Measurements from ENCODE around the gene MBD3. TPM values are rescaled to one million over a fixed set of nuclear protein-coding genes. Genes with fewer than 3 reads are reported as not detected.
"Not testable (repeated sequence)": the region's sequence is repeated elsewhere in the genome, so short reads cannot be mapped to it uniquely, and the experiment has no call there.

The MBD3 gene
- total RNA-seq (10 to 100 TPM; 45.8 to 63.0 (median 58.9) TPM), polyA plus RNA-seq (96.2 TPM)
- long read RNA-seq, donor 1, full-length matches to known transcripts: 162 of 225 reads
- long read RNA-seq, donor 1, partial matches to known transcripts: 37 of 225 reads
- long read RNA-seq, donor 1, other reads (novel, unspliced or antisense): 26 of 225 reads
- long read RNA-seq, donor 2, full-length matches to known transcripts: 107 of 151 reads
- long read RNA-seq, donor 2, partial matches to known transcripts: 27 of 151 reads
- long read RNA-seq, donor 2, other reads (novel, unspliced or antisense): 17 of 151 reads
- long read RNA-seq, donor 3, full-length matches to known transcripts: 39 of 101 reads
- long read RNA-seq, donor 3, partial matches to known transcripts: 25 of 101 reads
- long read RNA-seq, donor 3, other reads (novel, unspliced or antisense): 37 of 101 reads
- long read RNA-seq, donor 4, full-length matches to known transcripts: 87 of 118 reads
- long read RNA-seq, donor 4, partial matches to known transcripts: 21 of 118 reads
- long read RNA-seq, donor 4, other reads (novel, unspliced or antisense): 10 of 118 reads

- intact Hi-C loops (cut with DNase I): no loop called here
- 2% methylated on average over 68 of the region's 68 CpGs for WGBS
- DNase-seq (peak; percentile 94 to 97 (median 97)), ATAC-seq (peak; percentile 90 to 95)
- Histone ChIP-seq H3K4me3 (ENCODE audit: low read length) (peak within 1 kb of the TSS; percentile 91), H3K27ac (ENCODE audit: low read length) (peak within 1 kb of the TSS; percentile 98), H3K27me3 (ENCODE audit: control insufficient read depth, insufficient read depth) (no peaks in the 10 kb centered on the region), H3K4me1 (ENCODE audit: control insufficient read depth, insufficient read depth, low read length) (peaks cover 6% of the 10 kb centered on the region), H3K9me3 (ENCODE audit: control insufficient read depth, low read length) (no peaks in the 10 kb centered on the region)
These were observed at the start of gene MBD3 for GRCh38 chr19:1592755-1593500. Gene MBD3 (minus strand): TSS chr19:1592865. CDS start chr19:1592631, 234 bp downstream.

GRCh38 chr19:1640893-1641448 lies 48.3 kb upstream of the MBD3 start:
- intact Hi-C loops (cut with DNase I); ATAC-seq: not testable (repeated sequence)
- WGBS: 85% methylated on average over 10 of the region's 10 CpGs

GRCh38 chr19:1636325-1637236 lies 43.9 kb upstream of the MBD3 start:
- WGBS: 96% methylated on average over 34 of the region's 34 CpGs
- intact Hi-C loops (cut with DNase I): no loop called here
- ATAC-seq: no peak
- peak in 1 of 3 donors; percentile 33 for DNase-seq
- Histone ChIP-seq H3K4me3 (ENCODE audit: low read length) (no peak overlapping the region), H3K4me1 (ENCODE audit: control insufficient read depth, insufficient read depth, low read length) (no peaks in the 10 kb centered on the region), H3K9me3 (ENCODE audit: control insufficient read depth, low read length) (no peaks in the 10 kb centered on the region), H3K27ac (ENCODE audit: low read length) (no peak overlapping the region), H3K27me3 (ENCODE audit: control insufficient read depth, insufficient read depth) (no peaks in the 10 kb centered on the region)

More at GRCh38 chr19:1640893-1641448, 48.3 kb upstream of the MBD3 start:
- H3K4me3 ChIP-seq (ENCODE audit: low read length); DNase-seq; H3K9me3 ChIP-seq (ENCODE audit: control insufficient read depth, low read length); H3K27ac ChIP-seq (ENCODE audit: low read length); H3K4me1 ChIP-seq (ENCODE audit: control insufficient read depth, insufficient read depth, low read length); H3K27me3 ChIP-seq (ENCODE audit: control insufficient read depth, insufficient read depth): not testable (repeated sequence)

GRCh38 chr19:1634938-1635243 lies 42.2 kb upstream of the MBD3 start:
- Histone ChIP-seq H3K4me1 (ENCODE audit: control insufficient read depth, insufficient read depth, low read length) (no peaks in the 10 kb centered on the region), H3K4me3 (ENCODE audit: low read length) (no peak overlapping the region), H3K27me3 (ENCODE audit: control insufficient read depth, insufficient read depth) (no peaks in the 10 kb centered on the region), H3K9me3 (ENCODE audit: control insufficient read depth, low read length) (no peaks in the 10 kb centered on the region), H3K27ac (ENCODE audit: low read length) (no peak overlapping the region)
- intact Hi-C loops (cut with DNase I): no loop called here
- 99% methylated on average over 5 of the region's 5 CpGs for WGBS
- ATAC-seq (no peak), DNase-seq (no peak)

GRCh38 chr19:1634242-1634937 lies 41.7 kb upstream of the MBD3 start:
- Histone ChIP-seq H3K4me1 (ENCODE audit: control insufficient read depth, insufficient read depth, low read length) (no peaks in the 10 kb centered on the region), H3K9me3 (ENCODE audit: control insufficient read depth, low read length) (no peaks in the 10 kb centered on the region), H3K4me3 (ENCODE audit: low read length) (no peak overlapping the region), H3K27me3 (ENCODE audit: control insufficient read depth, insufficient read depth) (no peaks in the 10 kb centered on the region), H3K27ac (ENCODE audit: low read length) (no peak overlapping the region)
- intact Hi-C loops (cut with DNase I): no loop called here
- 94% methylated on average over 19 of the region's 19 CpGs for WGBS
- no peak for ATAC-seq
- DNase-seq: peak in 2 of 3 donors; percentile 17 to 21

- ATAC-seq: no peak
- H3K27ac ChIP-seq (ENCODE audit: low read length): no peak overlapping the region
- intact Hi-C loops (cut with DNase I): no loop called here
These were observed 40.7 kb upstream of the MBD3 start for GRCh38 chr19:1633269-1633826.

GRCh38 chr19:1632462-1633268 lies 40.0 kb upstream of the MBD3 start:
- no peak for ATAC-seq
- WGBS: 90% methylated on average over 26 of the region's 26 CpGs

More at GRCh38 chr19:1633269-1633826, 40.7 kb upstream of the MBD3 start:
- Histone ChIP-seq H3K4me3 (ENCODE audit: low read length) (no peak overlapping the region), H3K27me3 (ENCODE audit: control insufficient read depth, insufficient read depth) (no peaks in the 10 kb centered on the region), H3K9me3 (ENCODE audit: control insufficient read depth, low read length) (no peaks in the 10 kb centered on the region), H3K4me1 (ENCODE audit: control insufficient read depth, insufficient read depth, low read length) (no peaks in the 10 kb centered on the region)
- WGBS: 91% methylated on average over 11 of the region's 11 CpGs
- DNase-seq: peak in 2 of 3 donors; percentile 34 to 39

GRCh38 chr19:1631557-1632100 lies 39.0 kb upstream of the MBD3 start:
- WGBS: 90% methylated on average over 31 of the region's 31 CpGs
- ATAC-seq (no peak), DNase-seq (peak in 2 of 3 donors; percentile 37 to 52)
- Histone ChIP-seq H3K9me3 (ENCODE audit: control insufficient read depth, low read length) (no peaks in the 10 kb centered on the region), H3K4me1 (ENCODE audit: control insufficient read depth, insufficient read depth, low read length) (no peaks in the 10 kb centered on the region), H3K4me3 (ENCODE audit: low read length) (no peak overlapping the region), H3K27me3 (ENCODE audit: control insufficient read depth, insufficient read depth) (no peaks in the 10 kb centered on the region), H3K27ac (ENCODE audit: low read length) (no peak overlapping the region)
- intact Hi-C loops (cut with DNase I): no loop called here

More at GRCh38 chr19:1632462-1633268, 40.0 kb upstream of the MBD3 start:
- Histone ChIP-seq H3K27ac (ENCODE audit: low read length) (no peak overlapping the region), H3K4me1 (ENCODE audit: control insufficient read depth, insufficient read depth, low read length) (no peaks in the 10 kb centered on the region), H3K9me3 (ENCODE audit: control insufficient read depth, low read length) (no peaks in the 10 kb centered on the region), H3K27me3 (ENCODE audit: control insufficient read depth, insufficient read depth) (no peaks in the 10 kb centered on the region), H3K4me3 (ENCODE audit: low read length) (no peak overlapping the region)
- peak in 2 of 3 donors; percentile 30 to 43 for DNase-seq
- intact Hi-C loops (cut with DNase I): no loop called here

- H3K4me1 ChIP-seq (ENCODE audit: control insufficient read depth, insufficient read depth, low read length): no peaks in the 10 kb centered on the region
- H3K27ac ChIP-seq (ENCODE audit: low read length): no peak overlapping the region
- WGBS: 93% methylated on average over 17 of the region's 17 CpGs
- intact Hi-C loops (cut with DNase I): no loop called here
- DNase-seq (peak in 2 of 3 donors; percentile 41 to 51), ATAC-seq (no peak)
- no peak overlapping the region for H3K4me3 ChIP-seq (ENCODE audit: low read length)
- H3K27me3 ChIP-seq (ENCODE audit: control insufficient read depth, insufficient read depth): no peaks in the 10 kb centered on the region
- H3K9me3 ChIP-seq (ENCODE audit: control insufficient read depth, low read length): no peaks in the 10 kb centered on the region
These were observed 38.1 kb upstream of the MBD3 start for GRCh38 chr19:1630811-1631210.

All from right cardiac atrium (tissue), 5 donors.